WTC11 (cell line): ENCODE results near the gene SMYD3. TPM values are rescaled to one million over a fixed set of nuclear protein-coding genes. Genes with fewer than 3 reads are reported as not detected.

Experiments
- ATAC-seq: fragments of 200-7000 bp; cut with Tn5 transposase; 2 replicates; pipeline ENCODE4 v1.10.0; 2021; ENCODE audit warnings: mild to moderate bottlenecking, moderate library complexity
- CTCF ChIA-PET: fragments of 300-600 bp; sonication (Branson Sonifier 250); formaldehyde crosslinking; loops from one replicate; lab custom pipeline; 2021; ENCODE audit warnings: antibody characterized with exemption; lab: Charles Lee
- POLR2A ChIA-PET: fragments of 350-600 bp; sonication (Branson Sonifier 250); formaldehyde crosslinking; loops from one replicate; lab custom pipeline; 2021; ENCODE audit warnings: antibody characterized with exemption; lab: Charles Lee
- DNase-seq: peaks from one replicate; pipeline ENCODE4 v3.0.0; 2021; ENCODE audit warnings: low spot score
- H3K27ac Mint-ChIP-seq: 2 replicates; pipeline ENCODE4 v1.8.0; 2021; ENCODE audit warnings: mixed read lengths
- H3K27me3 Mint-ChIP-seq: 2 replicates; pipeline ENCODE4 v1.8.0; 2021; ENCODE audit warnings: low read depth, mild to moderate bottlenecking, moderate library complexity, mixed read lengths
- H3K36me3 Mint-ChIP-seq: 2 replicates; pipeline ENCODE4 v1.8.0; 2021; ENCODE audit warnings: mixed read lengths
- H3K4me1 Mint-ChIP-seq: 2 replicates; pipeline ENCODE4 v1.8.0; 2022; ENCODE audit warnings: mixed read lengths
- H3K4me3 Mint-ChIP-seq: 2 replicates; pipeline ENCODE4 v1.8.0; 2021; ENCODE audit warnings: mild to moderate bottlenecking, moderate library complexity, mixed read lengths
- H3K9me3 Mint-ChIP-seq: 2 replicates; pipeline ENCODE4 v1.8.0; 2021; ENCODE audit warnings: mixed read lengths
- ATF6 ChIP-seq: sonication (generic); formaldehyde crosslinking; IDR thresholded peaks from 2 replicates; pipeline ENCODE4 v1.8.1; 2023; ENCODE audit warnings: mild to moderate bottlenecking, missing genetic modification reagents
- CBFB ChIP-seq: sonication (generic); formaldehyde crosslinking; IDR thresholded peaks from 2 replicates; pipeline ENCODE4 v1.8.1; 2022; ENCODE audit warnings: mild to moderate bottlenecking, low read depth, missing genetic modification reagents
- CREB1 ChIP-seq: sonication (generic); formaldehyde crosslinking; IDR thresholded peaks from 2 replicates; pipeline ENCODE4 v1.8.0; 2023; ENCODE audit warnings: mild to moderate bottlenecking, missing genetic modification reagents
- ELF4 ChIP-seq: sonication (generic); formaldehyde crosslinking; IDR thresholded peaks from 2 replicates; pipeline ENCODE4 v1.8.1; 2022; ENCODE audit warnings: low read depth, mild to moderate bottlenecking, moderate library complexity, missing genetic modification reagents
- ETV6 ChIP-seq: sonication (generic); formaldehyde crosslinking; IDR thresholded peaks from 2 replicates; pipeline ENCODE4 v1.8.1; 2022; ENCODE audit warnings: mild to moderate bottlenecking, missing genetic modification reagents
- FOXK1 ChIP-seq: sonication (generic); formaldehyde crosslinking; IDR thresholded peaks from 2 replicates; pipeline ENCODE4 v1.8.0; 2022; ENCODE audit warnings: mild to moderate bottlenecking, moderate library complexity, missing genetic modification reagents
- GTF2I ChIP-seq: fragments of 250-450 bp; sonication (Bioruptor Pico); conservative IDR thresholded peaks from 2 replicates; pipeline ENCODE4 v1.4.0; 2021; ENCODE audit warnings: mild to moderate bottlenecking
- HMGXB4 ChIP-seq: sonication (generic); formaldehyde crosslinking; IDR thresholded peaks from 2 replicates; pipeline ENCODE4 v1.8.1; 2023; ENCODE audit warnings: mild to moderate bottlenecking, moderate library complexity, missing genetic modification reagents
- JAZF1 ChIP-seq: fragments of 250-450 bp; sonication (Bioruptor Pico); IDR thresholded peaks from 2 replicates; pipeline ENCODE4 v1.9.0; 2021; ENCODE audit warnings: moderate library complexity, mild to moderate bottlenecking, inconsistent platforms
- JUN ChIP-seq: sonication (generic); formaldehyde crosslinking; IDR thresholded peaks from 2 replicates; pipeline ENCODE4 v1.8.0; 2023; ENCODE audit warnings: mild to moderate bottlenecking, missing genetic modification reagents
- KAT7 ChIP-seq: sonication (generic); formaldehyde crosslinking; IDR thresholded peaks from 2 replicates; pipeline ENCODE4 v1.8.1; 2023; ENCODE audit warnings: missing genetic modification reagents, mild to moderate bottlenecking, borderline replicate concordance
- MAX ChIP-seq: sonication (generic); formaldehyde crosslinking; IDR thresholded peaks from 2 replicates; pipeline ENCODE4 v1.8.0; 2022; ENCODE audit warnings: mild to moderate bottlenecking, missing genetic modification reagents
- NFE2L1 ChIP-seq: sonication (generic); formaldehyde crosslinking; IDR thresholded peaks from 2 replicates; pipeline ENCODE4 v1.8.1; 2023; ENCODE audit warnings: missing genetic modification reagents
- SMAD3 ChIP-seq: sonication (generic); formaldehyde crosslinking; IDR thresholded peaks from 2 replicates; pipeline ENCODE4 v1.8.0; 2022; ENCODE audit warnings: missing genetic modification reagents, mild to moderate bottlenecking, borderline replicate concordance
- TEAD1 ChIP-seq: sonication (generic); formaldehyde crosslinking; IDR thresholded peaks from 2 replicates; pipeline ENCODE4 v1.8.0; 2022; ENCODE audit warnings: mild to moderate bottlenecking, missing genetic modification reagents
- USF2 ChIP-seq: sonication (generic); formaldehyde crosslinking; IDR thresholded peaks from 2 replicates; pipeline ENCODE4 v1.8.1; 2023; ENCODE audit warnings: mild to moderate bottlenecking, missing genetic modification reagents, moderate library complexity
- ZBTB21 ChIP-seq: sonication (generic); formaldehyde crosslinking; IDR thresholded peaks from 2 replicates; pipeline ENCODE4 v1.8.1; 2023; ENCODE audit warnings: mild to moderate bottlenecking, missing genetic modification reagents, borderline replicate concordance
- ZBTB43 ChIP-seq: sonication (generic); formaldehyde crosslinking; IDR thresholded peaks from 2 replicates; pipeline ENCODE4 v1.8.1; 2023; ENCODE audit warnings: mild to moderate bottlenecking, missing genetic modification reagents
- ZMAT4 ChIP-seq: fragments of 250-450 bp; sonication (Bioruptor Pico); IDR thresholded peaks from 2 replicates; pipeline ENCODE4 v1.9.0; 2021; ENCODE audit warnings: mild to moderate bottlenecking
- ZNF121 ChIP-seq: sonication (generic); formaldehyde crosslinking; IDR thresholded peaks from 2 replicates; pipeline ENCODE4 v1.8.0; 2023; ENCODE audit warnings: missing genetic modification reagents
- ZNF263 ChIP-seq: sonication (generic); formaldehyde crosslinking; IDR thresholded peaks from 2 replicates; pipeline ENCODE4 v1.8.1; 2022; ENCODE audit warnings: low read depth, mild to moderate bottlenecking, moderate library complexity, missing genetic modification reagents
- ZNF281 ChIP-seq: sonication (generic); formaldehyde crosslinking; IDR thresholded peaks from 2 replicates; pipeline ENCODE4 v1.8.0; 2023; ENCODE audit warnings: mild to moderate bottlenecking, missing genetic modification reagents
- ZNF396 ChIP-seq: fragments of 250-450 bp; sonication (Bioruptor Pico); IDR thresholded peaks from 2 replicates; pipeline ENCODE4 v1.8.0; 2021; ENCODE audit warnings: mild to moderate bottlenecking, moderate library complexity, borderline replicate concordance
- ZNF423 ChIP-seq: fragments of 250-450 bp; sonication (Bioruptor Pico); IDR thresholded peaks from 2 replicates; pipeline ENCODE4 v2.1.2; 2022; ENCODE audit warnings: mild to moderate bottlenecking, moderate library complexity
- total RNA-seq: library from RNA; stranded (reverse); gene quantifications from 3 replicates; pipeline ENCODE4 v1.2.3, GENCODE V29; 2021
- TF ChIP-seq, protein P1 (sequence below): fragments of 250-450 bp; sonication (Bioruptor Pico); IDR thresholded peaks from 2 replicates; pipeline ENCODE4 v1.9.0; 2021; ENCODE audit warnings: moderate library complexity, mild to moderate bottlenecking, inconsistent platforms, borderline replicate concordance
- TF ChIP-seq, protein P2 (sequence below): sonication (generic); formaldehyde crosslinking; IDR thresholded peaks from 2 replicates; pipeline ENCODE4 v1.8.1; 2022; ENCODE audit warnings: mild to moderate bottlenecking, moderate library complexity, missing genetic modification reagents

The SMYD3 gene
- total RNA-seq, 1 experiment from 2014 or later: 21.4 TPM

GRCh38 chr1:246157516-246157915 lies 349.6 kb downstream of the SMYD3 start:
- Mint-ChIP-seq H3K27ac (no peak overlapping the region), H3K4me1 (peaks cover 26% of the 10 kb centered on the region), H3K9me3 (no peaks in the 10 kb centered on the region), H3K4me3 (no peak overlapping the region), H3K27me3 (no peaks in the 10 kb centered on the region), H3K36me3 (no peaks in the 10 kb centered on the region)
- ChIA-PET CTCF (interaction anchor here (0.6 to 0.9 kb wide), 3 partner anchors 29 to 330 kb away, joined by 3 read pairs; no protein-coding TSS in a partner anchor), POLR2A (no interaction called here)
- no peak for DNase-seq
- ATAC-seq: no peak
- no peak for TF ChIP-seq JUN
- TF ChIP-seq ZNF263 (CRISPR knock-in tag): no peak
- TF ChIP-seq ATF6 (CRISPR knock-in tag): no peak
- TF ChIP-seq FOXK1 (CRISPR knock-in tag): no peak
- no peak for TF ChIP-seq USF2
- TF ChIP-seq ZNF121 (CRISPR knock-in tag): no peak
- no peak for TF ChIP-seq ZBTB21 (CRISPR knock-in tag)
- TF ChIP-seq ZNF281 (CRISPR knock-in tag): no peak
- no peak for TF ChIP-seq ZBTB43 (CRISPR knock-in tag)
- no peak for TF ChIP-seq CREB1 (CRISPR knock-in tag)
- no peak for TF ChIP-seq MAX (CRISPR knock-in tag)
- TF ChIP-seq ZNF396 (CRISPR knock-in tag): no peak
- TF ChIP-seq, protein P1, sequence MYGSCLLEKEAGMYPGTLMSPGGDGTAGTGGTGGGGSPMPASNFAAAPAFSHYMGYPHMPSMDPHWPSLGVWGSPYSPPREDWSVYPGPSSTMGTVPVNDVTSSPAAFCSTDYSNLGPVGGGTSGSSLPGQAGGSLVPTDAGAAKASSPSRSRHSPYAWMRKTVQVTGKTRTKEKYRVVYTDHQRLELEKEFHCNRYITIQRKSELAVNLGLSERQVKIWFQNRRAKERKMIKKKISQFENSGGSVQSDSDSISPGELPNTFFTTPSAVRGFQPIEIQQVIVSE: no peak
- TF ChIP-seq SMAD3 (CRISPR knock-in tag): no peak

DNA sequence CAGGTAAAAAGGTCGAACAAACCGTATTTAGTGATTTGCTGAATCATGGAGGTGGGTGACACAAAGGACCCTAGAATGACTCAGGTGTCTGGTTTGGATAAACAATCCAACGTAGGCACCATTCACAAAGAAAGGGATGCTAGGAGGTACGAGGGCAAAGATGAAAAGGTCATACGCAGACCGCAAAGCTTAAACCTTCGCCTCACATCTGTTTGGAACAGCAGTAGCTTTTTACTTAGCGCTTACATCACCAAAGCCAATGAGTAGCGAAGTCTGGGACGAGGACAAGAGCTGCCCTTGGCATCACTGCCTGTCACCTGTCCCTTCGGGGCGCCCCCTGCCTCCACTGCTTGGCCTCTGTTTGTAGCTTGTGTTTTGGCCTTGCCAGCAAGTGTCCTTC lies 350.2 kb downstream of the SMYD3 start:
- H3K27ac Mint-ChIP-seq: no peak overlapping the region; the same call in 1 of the 2 replicates
- no peak for TF ChIP-seq ETV6
- TF ChIP-seq KAT7 (CRISPR knock-in tag): no peak
- TF ChIP-seq CBFB (CRISPR knock-in tag): no peak
- no peak for TF ChIP-seq JAZF1 (CRISPR knock-in tag)
- TF ChIP-seq NFE2L1 (CRISPR knock-in tag): no peak
- no peak for TF ChIP-seq JUN
- no peak for TF ChIP-seq HMGXB4 (CRISPR knock-in tag)
- TF ChIP-seq, protein P2, sequence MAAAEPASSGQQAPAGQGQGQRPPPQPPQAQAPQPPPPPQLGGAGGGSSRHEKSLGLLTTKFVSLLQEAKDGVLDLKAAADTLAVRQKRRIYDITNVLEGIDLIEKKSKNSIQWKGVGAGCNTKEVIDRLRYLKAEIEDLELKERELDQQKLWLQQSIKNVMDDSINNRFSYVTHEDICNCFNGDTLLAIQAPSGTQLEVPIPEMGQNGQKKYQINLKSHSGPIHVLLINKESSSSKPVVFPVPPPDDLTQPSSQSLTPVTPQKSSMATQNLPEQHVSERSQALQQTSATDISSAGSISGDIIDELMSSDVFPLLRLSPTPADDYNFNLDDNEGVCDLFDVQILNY: no peak
- no peak for TF ChIP-seq ZMAT4 (CRISPR knock-in tag)
- no peak for TF ChIP-seq ZNF423 (CRISPR knock-in tag)
- TF ChIP-seq GTF2I: no peak
- no peak for TF ChIP-seq ELF4 (CRISPR knock-in tag)
- TF ChIP-seq TEAD1 (CRISPR knock-in tag): no peak

More for the DNA sequence above, 350.2 kb downstream of the SMYD3 start:
- Mint-ChIP-seq H3K27me3 (no peaks in the 10 kb centered on the region), H3K9me3 (no peaks in the 10 kb centered on the region), H3K4me1 (peaks cover 32% of the 10 kb centered on the region), H3K4me3 (no peak overlapping the region), H3K36me3 (no peaks in the 10 kb centered on the region)
- ChIA-PET CTCF (interaction anchor here (0.6 to 0.9 kb wide), 3 partner anchors 28 to 331 kb away, joined by 3 read pairs; no protein-coding TSS in a partner anchor), POLR2A (no interaction called here)
- DNase-seq (no peak), ATAC-seq (peak; percentile 14; the same call in 1 of the 2 replicates)
